Amygdala (tissue), 56 donors: ENCODE results near the gene CLCN1.
A peak's percentile ranks its signal among the peaks of the same experiment; 100 is the strongest.

ENCODE experiments used
- DNase-seq, 56 donors: peaks; one replicate each; lab custom pipeline; 2025; lab: John Stamatoyannopoulos, UW

Gene CLCN1

DNA sequence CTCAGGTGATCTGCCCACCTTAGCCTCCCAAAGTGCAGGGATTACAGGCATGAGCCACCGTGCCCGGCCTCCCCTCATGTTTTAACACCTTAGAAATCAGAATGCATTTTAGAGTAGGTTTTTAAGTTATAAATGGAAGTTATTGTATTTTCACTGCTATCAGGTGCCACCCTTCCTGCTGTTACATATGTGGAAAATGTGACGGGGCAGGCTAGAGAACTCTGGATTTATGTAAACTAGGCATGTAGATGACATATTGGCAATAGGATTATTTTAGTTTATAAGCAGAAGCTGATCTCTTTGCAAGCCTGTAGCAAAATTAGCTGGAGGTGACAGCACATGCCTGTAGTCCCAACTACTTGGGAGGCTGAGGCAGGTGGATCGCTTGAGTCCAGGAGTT, 25.6 kb upstream of the CLCN1 start:
- DNase-seq: no peak

- DNase-seq: no peak
Observed at GRCh38 chr7:143292876-143293275, 23.0 kb upstream of the CLCN1 start.

DNA sequence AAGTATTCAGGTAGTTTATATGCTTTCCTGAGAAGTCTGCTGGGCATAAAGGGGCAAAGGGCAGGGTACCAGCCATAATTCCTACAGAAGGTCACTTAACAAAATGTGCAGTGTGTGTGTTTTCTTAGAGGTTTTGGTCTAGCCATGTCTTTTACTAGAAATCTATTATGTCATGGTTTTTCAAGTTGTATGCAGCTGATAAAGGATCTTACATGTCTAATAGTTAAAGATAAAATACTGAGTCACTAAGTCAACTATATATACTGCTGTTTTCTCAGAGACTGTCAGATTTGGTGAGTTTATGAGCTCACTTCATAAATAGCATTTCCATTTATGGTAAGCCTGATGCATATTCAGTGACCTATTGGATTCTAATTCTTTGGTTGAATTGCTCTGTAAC, 20.0 kb upstream of the CLCN1 start:
- DNase-seq: no peak

GRCh38 chr7:143296686-143297085, 19.2 kb upstream of the CLCN1 start:
- no peak for DNase-seq

DNA sequence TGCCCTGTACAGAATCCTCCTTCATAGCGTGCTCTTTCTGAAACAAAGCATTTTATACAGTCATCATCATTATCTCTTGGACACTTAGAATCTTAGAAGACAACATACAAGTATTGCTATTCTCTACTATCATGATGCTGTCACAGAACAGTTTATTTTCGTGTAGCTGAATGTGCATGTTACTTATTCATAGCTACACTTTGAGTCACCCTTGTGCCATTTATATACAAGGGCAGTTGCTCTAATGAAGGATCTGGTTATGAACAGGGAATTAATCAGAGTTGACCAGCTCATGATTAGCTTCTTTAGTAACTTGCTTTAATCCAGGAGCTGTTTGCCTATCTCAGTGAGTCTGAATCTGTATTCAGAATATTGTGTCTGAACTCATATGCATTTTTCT, 16.6 kb upstream of the CLCN1 start:
- no peak for DNase-seq

- peak in 11 of 56 donors; percentile 5 to 31 (median 13) for DNase-seq
Observed at GRCh38 chr7:143299840-143300239, 16.1 kb upstream of the CLCN1 start.

- DNase-seq: no peak
Observed at GRCh38 chr7:143300959-143301935, 14.7 kb upstream of the CLCN1 start.

DNA sequence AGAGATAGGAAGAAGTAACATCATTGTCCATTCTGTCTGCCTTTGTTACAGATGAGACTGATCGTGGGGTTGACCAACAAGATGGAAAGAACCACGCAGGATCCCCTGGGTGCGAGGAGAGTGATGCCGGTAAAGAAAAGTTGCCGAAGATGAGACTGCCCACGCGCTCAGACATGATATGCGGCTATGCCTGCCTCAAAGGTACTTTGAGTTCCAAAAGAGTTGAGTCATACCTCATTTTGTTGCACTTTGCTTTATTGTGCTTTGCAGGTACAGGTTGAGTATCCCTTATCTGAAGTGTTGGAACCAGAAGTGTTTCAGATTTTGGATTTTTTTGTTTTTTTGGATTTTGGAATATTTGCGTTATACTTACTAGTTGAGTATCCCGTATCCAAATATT, 12.2 kb upstream of the CLCN1 start:
- no peak for DNase-seq

DNA sequence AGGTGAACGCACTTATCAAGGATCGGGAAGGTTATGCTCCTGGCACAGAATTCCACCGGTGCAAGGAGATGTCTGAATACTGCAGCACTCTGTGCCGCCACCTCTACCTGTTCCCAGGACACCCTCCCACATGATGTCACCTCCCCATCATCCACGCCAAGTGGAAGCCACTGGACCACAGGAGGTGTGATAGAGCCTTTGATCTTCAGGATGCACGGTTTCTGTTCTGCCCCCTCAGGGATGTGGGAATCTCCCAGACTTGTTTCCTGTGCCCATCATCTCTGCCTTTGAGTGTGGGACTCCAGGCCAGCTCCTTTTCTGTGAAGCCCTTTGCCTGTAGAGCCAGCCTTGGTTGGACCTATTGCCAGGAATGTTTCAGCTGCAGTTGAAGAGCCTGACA, 11.0 kb upstream of the CLCN1 start:
- no peak for DNase-seq

GRCh38 chr7:143305423-143306070, 10.4 kb upstream of the CLCN1 start:
- peak in 38 of 56 donors; percentile 9 to 78 (median 38) for DNase-seq

- no peak for DNase-seq
Observed at GRCh38 chr7:143308632-143309031, 7.3 kb upstream of the CLCN1 start.

- no peak for DNase-seq
Observed at GRCh38 chr7:143314127-143314526, 1.8 kb upstream of the CLCN1 start.

- no peak for DNase-seq
Observed at GRCh38 chr7:143316492-143316891, 581 bp downstream of the CLCN1 start.

DNA sequence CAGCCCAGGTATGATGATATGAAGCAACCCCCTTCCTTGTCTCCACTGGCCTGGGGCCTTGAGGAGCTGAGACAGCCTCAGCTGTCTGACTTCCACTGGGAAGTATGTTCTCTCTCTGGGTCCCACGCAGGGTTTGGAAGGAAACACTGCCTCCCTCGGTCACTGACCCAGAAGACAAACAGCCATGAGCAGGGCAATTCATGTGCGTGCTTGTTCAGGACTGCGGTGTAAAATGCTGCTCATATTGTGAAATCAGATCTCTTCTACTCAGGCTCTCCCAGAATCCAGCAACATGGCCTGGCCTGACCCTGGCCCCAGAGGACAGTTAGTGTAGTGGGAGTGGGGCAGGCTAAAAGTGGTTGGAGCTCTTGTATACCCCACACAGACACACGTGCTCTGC, 2.8 kb downstream of the CLCN1 start:
- no peak for DNase-seq

GRCh38 chr7:143320620-143321019, 4.7 kb downstream of the CLCN1 start:
- no peak for DNase-seq

DNA sequence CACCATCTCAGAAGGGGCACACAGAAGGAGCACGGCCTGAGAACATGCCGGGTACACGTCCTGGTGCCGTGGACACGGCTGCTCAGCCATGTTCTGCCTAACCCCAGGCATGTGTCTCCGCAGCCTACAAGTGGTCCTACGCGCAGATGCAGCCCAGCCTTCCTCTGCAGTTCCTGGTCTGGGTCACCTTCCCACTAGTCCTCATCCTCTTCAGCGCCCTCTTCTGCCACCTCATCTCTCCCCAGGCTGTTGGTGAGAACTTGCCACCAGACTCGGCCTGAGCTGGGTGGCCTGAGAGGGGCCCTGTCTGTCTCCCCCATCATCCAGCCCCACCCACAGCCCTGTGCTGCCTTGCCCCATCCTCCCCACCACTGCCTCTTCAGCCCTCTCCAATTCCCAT, 5.3 kb downstream of the CLCN1 start:
- DNase-seq: no peak

DNA sequence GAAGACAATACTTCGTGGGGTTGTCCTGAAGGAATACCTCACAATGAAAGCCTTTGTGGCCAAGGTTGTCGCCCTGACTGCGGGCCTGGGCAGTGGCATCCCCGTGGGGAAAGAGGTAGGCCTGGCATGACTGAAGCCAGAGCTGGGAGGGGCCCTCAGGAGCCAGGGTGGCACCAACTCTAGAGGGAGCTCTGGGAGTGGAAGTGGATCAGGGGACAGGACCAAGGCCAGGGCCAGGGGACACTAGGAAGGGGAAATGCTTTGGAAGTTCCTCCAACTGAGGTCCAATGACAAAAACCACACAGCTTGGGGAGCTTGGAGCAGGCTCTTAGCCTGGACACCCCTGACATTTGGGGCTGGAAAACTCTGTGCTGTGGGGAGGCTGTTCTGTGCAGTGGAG, 5.8 kb downstream of the CLCN1 start:
- DNase-seq: peak in 9 of 56 donors; percentile 1 to 19 (median 11)

DNA sequence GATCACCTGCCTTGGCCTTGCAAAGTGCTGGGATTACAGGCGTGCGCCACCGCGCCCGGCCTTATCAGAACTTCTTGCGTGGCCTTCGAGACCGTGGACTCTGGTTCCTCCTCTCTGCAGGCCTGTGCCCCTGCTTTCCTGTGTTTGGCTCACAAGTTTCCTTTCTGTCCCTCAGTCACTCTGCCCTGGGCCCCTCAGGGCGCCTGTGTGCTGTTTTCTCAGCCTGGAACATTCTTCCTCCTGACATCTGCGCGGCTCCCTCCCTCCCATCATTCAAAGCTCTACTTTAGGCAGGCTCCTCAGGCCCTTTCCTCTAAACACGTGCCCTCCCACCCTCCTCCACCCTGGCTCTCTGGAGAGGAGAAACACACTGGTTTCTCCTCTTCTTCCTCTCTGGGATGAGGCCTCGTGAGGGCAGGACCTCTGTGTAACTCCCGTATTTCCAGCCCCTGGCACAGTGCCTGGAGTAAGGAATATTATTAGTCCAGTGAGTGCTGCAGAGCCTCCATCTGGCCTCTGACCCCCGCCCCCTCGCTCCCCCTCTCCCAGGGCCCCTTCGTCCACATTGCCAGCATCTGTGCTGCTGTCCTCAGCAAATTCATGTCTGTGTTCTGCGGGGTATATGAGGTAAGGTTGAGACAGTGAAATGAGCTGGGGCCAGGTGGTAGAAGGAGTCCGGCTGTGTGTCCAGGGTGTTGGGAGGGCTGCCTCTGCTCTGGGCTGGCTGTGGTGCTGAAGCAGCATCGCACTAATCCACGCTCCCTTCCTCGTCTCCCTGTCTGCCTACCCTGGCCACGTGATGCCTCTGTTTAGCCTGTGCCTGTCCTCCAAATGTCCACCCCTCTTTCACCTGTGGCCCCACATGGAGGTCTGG, 7.1 kb downstream of the CLCN1 start:
- DNase-seq: no peak

DNA sequence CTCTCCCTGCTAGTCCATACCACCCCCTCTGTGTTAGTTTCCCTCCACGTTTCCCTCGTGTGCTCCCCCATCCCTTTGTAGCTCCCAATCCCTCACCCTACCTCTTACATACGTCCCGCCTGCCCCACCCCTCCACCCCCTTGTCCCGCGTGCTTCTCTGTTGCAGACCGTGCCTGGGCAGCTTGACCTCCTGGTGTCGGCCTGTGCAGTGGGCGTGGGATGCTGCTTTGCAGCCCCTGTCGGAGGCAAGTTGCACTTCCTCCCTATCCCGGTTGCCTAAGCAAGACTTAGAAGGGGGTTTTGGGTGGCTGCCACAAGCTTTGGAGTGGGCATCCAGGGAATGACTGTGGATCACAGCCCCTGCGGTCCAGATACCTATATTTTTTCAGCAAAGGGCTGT, 7.7 kb downstream of the CLCN1 start:
- no peak for DNase-seq

DNA sequence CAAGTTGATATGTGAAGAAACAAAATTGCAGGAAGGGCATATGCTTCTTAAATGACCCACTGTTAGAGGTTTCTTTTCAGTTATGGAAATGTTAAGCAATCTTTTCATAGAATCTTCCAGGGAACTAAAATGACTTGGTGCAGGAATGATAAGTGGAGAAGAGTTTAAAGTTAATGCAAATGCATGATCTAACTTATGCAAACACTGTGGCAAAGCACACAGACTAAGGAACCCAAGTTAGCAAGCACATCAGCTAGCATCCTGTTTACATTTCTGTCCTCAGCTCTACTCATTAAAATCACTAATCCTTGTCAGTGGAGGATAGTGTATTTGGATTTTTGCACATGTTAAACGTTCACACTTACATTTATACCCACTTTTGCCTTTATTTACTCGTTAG, 9.3 kb downstream of the CLCN1 start:
- no peak for DNase-seq

GRCh38 chr7:143327903-143328302, 12.0 kb downstream of the CLCN1 start:
- DNase-seq: no peak
